GM12864 (cell line): ENCODE results near the gene TGFBR3.

Experiments
- DNase-seq: peaks from one replicate; pipeline ENCODE4 v3.0.0-alpha.2; 2011; ENCODE audit warnings: low read depth
- H3K4me3 ChIP-seq: 2 replicates; pipeline ENCODE4 v1.5.1; 2011; ENCODE audit warnings: mild to moderate bottlenecking, low read depth, low read length, control low read depth
- CTCF ChIP-seq: IDR thresholded peaks from 2 replicates; pipeline ENCODE4 v1.5.1; 2011; ENCODE audit warnings: low read depth, mild to moderate bottlenecking, moderate library complexity, low read length, control low read depth, inconsistent platforms; ENCODE audit errors: missing control alignments

TGFBR3 gene

GRCh38 chr1:91885716-91886506, at the start of gene TGFBR3:
TGFBR3 (minus strand) TSS chr1:91886151; CDS start chr1:91861531, 24,620 bp downstream.
- H3K4me3 ChIP-seq: peak within 1 kb of the TSS; percentile 90
- peak; percentile 49 for TF ChIP-seq CTCF
- DNase-seq: no peak

- no peak overlapping the region for H3K4me3 ChIP-seq
- no peak for DNase-seq
- no peak for TF ChIP-seq CTCF
Observed at GRCh38 chr1:91929250-91929649, 43.3 kb upstream of the TGFBR3 start.

- H3K4me3 ChIP-seq: no peak overlapping the region
- no peak for TF ChIP-seq CTCF
- no peak for DNase-seq
Observed at GRCh38 chr1:91928026-91928425, 42.1 kb upstream of the TGFBR3 start.

GRCh38 chr1:91925644-91926435, 39.9 kb upstream of the TGFBR3 start:
- no peak overlapping the region for H3K4me3 ChIP-seq
- no peak for TF ChIP-seq CTCF
- no peak for DNase-seq

GRCh38 chr1:91924146-91924545, 38.2 kb upstream of the TGFBR3 start:
- DNase-seq: no peak
- TF ChIP-seq CTCF: no peak

GRCh38 chr1:91919962-91920361, 34.0 kb upstream of the TGFBR3 start:
- DNase-seq: no peak
- TF ChIP-seq CTCF: no peak
- H3K4me3 ChIP-seq: no peak overlapping the region

More at GRCh38 chr1:91924146-91924545, 38.2 kb upstream of the TGFBR3 start:
- H3K4me3 ChIP-seq: no peak overlapping the region
